HepG2 (cell line): Measurements from ENCODE around the gene ARL14EPL.

ENCODE experiments used
- EP300 ChIP-seq, 3 experiments: sonication (generic) in 1 of 3; formaldehyde crosslinking in 1 of 3; IDR thresholded peaks; 2 replicates each; pipeline versions ENCODE4 v1.5.1 to v1.6.1; 2011 to 2020; ENCODE audit warnings: low read depth in 2 of 3, low read length in 2 of 3, borderline replicate concordance in 1 of 3, improper control_type of control experiment in 1 of 3, mild to moderate bottlenecking in 1 of 3, missing genetic modification reagents in 1 of 3, moderate library complexity in 1 of 3
- FOXK1 ChIP-seq: sonication (generic); formaldehyde crosslinking; IDR thresholded peaks from 2 replicates; pipeline ENCODE4 v1.4.0; 2020; ENCODE audit warnings: low read depth, missing genetic modification reagents, borderline replicate concordance
- GTF2F1 ChIP-seq: fragments of 150-350 bp; IDR thresholded peaks from 2 replicates; pipeline ENCODE4 v1.6.1; 2014; ENCODE audit warnings: low read length
- MTF1 ChIP-seq: sonication (generic); formaldehyde crosslinking; IDR thresholded peaks from 2 replicates; pipeline ENCODE4 v1.5.0; 2020; ENCODE audit warnings: missing genetic modification reagents
- ZNF431 ChIP-seq: sonication (generic); formaldehyde crosslinking; IDR thresholded peaks from 2 replicates; pipeline ENCODE4 v1.9.0; 2022; ENCODE audit warnings: missing genetic modification reagents, low read depth, mild to moderate bottlenecking, borderline replicate concordance
- ZNF557 ChIP-seq: sonication (generic); formaldehyde crosslinking; IDR thresholded peaks from 2 replicates; pipeline ENCODE4 v1.4.0; 2020; ENCODE audit warnings: missing genetic modification reagents
- TF ChIP-seq, protein P1 (sequence below): sonication (generic); formaldehyde crosslinking; IDR thresholded peaks from 2 replicates; pipeline ENCODE4 v1.5.0; 2020; ENCODE audit warnings: mild to moderate bottlenecking, missing genetic modification reagents, moderate library complexity
- TF ChIP-seq, protein P2 (sequence below): sonication (generic); formaldehyde crosslinking; IDR thresholded peaks from 2 replicates; pipeline ENCODE4 v1.4.0; 2020; ENCODE audit warnings: missing genetic modification reagents, borderline replicate concordance
- TF ChIP-seq, protein P3 (sequence below): sonication (generic); formaldehyde crosslinking; IDR thresholded peaks from 2 replicates; pipeline ENCODE4 v1.4.0; 2020; ENCODE audit warnings: missing genetic modification reagents, borderline replicate concordance

DNA sequence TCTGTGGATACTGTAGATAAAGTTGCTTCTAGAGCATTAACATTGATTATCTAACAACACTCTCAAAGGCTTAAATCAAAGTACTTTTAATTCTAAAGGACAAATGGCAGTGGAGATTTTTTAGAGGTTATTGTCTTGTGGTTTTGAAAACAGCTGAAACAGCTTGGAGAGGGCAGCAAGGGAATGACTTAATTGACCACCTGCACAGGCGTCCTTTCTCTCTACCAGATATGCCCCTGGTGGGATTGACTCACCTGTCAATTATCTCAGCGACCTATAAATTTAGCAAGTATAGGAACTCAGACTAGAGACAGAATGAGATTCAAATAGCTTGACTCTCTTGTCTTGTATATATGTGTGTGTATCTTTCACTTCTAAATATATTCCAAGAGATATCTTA, 13.5 kb downstream of the ARL14EPL start:
- TF ChIP-seq FOXK1 (CRISPR knock-in tag) (no peak), EP300 (IDR thresholded peaks at IDR 0.05; ENCODE audit: low read depth in 2 of 2, low read length in 2 of 2) (no peak), EP300 (CRISPR knock-in tag; IDR thresholded peaks at IDR 0.05; ENCODE audit: borderline replicate concordance) (no peak), ZNF431 (CRISPR knock-in tag) (no peak), GTF2F1 (no peak), ZNF557 (CRISPR knock-in tag) (no peak), MTF1 (CRISPR knock-in tag) (no peak)
- TF ChIP-seq, protein P1, sequence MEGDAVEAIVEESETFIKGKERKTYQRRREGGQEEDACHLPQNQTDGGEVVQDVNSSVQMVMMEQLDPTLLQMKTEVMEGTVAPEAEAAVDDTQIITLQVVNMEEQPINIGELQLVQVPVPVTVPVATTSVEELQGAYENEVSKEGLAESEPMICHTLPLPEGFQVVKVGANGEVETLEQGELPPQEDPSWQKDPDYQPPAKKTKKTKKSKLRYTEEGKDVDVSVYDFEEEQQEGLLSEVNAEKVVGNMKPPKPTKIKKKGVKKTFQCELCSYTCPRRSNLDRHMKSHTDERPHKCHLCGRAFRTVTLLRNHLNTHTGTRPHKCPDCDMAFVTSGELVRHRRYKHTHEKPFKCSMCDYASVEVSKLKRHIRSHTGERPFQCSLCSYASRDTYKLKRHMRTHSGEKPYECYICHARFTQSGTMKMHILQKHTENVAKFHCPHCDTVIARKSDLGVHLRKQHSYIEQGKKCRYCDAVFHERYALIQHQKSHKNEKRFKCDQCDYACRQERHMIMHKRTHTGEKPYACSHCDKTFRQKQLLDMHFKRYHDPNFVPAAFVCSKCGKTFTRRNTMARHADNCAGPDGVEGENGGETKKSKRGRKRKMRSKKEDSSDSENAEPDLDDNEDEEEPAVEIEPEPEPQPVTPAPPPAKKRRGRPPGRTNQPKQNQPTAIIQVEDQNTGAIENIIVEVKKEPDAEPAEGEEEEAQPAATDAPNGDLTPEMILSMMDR (CRISPR knock-in tag): no peak
- TF ChIP-seq, protein P2, sequence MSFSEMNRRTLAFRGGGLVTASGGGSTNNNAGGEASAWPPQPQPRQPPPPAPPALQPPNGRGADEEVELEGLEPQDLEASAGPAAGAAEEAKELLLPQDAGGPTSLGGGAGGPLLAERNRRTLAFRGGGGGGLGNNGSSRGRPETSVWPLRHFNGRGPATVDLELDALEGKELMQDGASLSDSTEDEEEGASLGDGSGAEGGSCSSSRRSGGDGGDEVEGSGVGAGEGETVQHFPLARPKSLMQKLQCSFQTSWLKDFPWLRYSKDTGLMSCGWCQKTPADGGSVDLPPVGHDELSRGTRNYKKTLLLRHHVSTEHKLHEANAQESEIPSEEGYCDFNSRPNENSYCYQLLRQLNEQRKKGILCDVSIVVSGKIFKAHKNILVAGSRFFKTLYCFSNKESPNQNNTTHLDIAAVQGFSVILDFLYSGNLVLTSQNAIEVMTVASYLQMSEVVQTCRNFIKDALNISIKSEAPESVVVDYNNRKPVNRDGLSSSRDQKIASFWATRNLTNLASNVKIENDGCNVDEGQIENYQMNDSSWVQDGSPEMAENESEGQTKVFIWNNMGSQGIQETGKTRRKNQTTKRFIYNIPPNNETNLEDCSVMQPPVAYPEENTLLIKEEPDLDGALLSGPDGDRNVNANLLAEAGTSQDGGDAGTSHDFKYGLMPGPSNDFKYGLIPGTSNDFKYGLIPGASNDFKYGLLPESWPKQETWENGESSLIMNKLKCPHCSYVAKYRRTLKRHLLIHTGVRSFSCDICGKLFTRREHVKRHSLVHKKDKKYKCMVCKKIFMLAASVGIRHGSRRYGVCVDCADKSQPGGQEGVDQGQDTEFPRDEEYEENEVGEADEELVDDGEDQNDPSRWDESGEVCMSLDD (CRISPR knock-in tag): no peak
- TF ChIP-seq, protein P3, sequence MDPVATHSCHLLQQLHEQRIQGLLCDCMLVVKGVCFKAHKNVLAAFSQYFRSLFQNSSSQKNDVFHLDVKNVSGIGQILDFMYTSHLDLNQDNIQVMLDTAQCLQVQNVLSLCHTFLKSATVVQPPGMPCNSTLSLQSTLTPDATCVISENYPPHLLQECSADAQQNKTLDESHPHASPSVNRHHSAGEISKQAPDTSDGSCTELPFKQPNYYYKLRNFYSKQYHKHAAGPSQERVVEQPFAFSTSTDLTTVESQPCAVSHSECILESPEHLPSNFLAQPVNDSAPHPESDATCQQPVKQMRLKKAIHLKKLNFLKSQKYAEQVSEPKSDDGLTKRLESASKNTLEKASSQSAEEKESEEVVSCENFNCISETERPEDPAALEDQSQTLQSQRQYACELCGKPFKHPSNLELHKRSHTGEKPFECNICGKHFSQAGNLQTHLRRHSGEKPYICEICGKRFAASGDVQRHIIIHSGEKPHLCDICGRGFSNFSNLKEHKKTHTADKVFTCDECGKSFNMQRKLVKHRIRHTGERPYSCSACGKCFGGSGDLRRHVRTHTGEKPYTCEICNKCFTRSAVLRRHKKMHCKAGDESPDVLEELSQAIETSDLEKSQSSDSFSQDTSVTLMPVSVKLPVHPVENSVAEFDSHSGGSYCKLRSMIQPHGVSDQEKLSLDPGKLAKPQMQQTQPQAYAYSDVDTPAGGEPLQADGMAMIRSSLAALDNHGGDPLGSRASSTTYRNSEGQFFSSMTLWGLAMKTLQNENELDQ (CRISPR knock-in tag): no peak
